RPMI8226 (cell line): ENCODE data around the gene LARP1.

ENCODE experiments used
- DNase-seq: peaks from one replicate; pipeline ENCODE4 v3.0.0-alpha.2; 2015

The LARP1 gene

DNA sequence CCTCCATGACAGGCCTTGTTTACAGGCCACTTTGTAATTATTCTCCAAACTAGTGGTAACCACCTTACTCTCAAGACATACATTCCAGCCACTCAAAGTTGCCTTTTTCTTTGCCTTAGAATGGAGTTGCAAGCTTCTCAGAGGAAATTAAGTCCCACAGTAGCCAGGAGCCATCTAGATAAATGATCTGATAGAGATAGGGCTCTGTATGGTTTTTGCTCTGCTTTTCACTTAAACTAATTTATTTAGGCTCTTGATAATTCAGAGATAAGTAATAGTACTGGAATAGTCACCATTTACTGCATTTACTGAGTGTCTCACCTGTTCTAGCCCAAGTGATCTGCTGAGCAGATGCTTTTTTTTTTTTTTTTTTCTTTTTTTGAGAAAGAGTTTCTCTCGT lies 7.5 kb downstream of the LARP1 start:
- no peak for DNase-seq

DNA sequence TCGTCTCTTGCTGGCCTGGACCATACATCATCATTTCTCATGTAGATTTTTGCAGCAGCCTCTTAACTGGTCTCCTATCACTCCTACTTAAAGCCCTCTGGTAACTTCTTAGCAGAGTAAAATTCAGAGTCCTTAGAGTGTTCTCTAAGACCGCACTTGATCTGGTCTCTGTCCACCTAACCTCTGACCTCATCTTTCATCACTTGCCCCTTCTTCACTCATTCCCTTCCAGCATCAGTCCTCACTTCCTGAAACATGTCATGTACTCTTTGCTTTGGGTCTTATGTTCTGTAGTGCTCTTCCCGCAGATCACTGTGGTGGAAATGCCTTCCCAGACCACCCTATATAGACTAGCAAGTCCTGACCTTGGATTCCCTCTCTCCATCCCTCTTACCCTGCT lies 9.8 kb downstream of the LARP1 start:
- no peak for DNase-seq

DNA sequence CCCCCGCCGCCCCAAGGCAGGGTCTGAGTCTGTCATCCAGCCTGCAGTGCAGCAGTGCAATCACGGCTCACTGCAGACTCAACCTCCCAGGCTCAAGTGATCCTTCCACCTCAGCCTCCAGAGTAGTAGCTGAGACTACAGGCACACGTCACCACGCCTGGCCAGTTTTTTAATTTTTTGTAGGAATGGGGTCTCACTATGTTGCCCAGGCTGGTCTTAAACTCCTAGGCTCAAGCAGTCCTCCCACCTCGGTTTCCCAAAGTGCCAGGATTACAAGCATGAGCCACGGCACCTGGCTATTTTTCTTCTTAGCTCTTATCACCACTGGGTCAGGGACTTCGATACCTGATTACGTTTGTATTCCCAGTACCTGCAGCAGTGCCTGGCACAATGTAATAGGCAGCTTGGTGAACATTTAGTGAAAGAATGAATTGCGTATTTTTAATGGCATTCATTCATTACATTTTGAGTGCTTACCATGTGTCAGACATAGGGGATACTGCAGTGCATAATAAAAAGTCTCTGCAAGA lies 10.3 kb downstream of the LARP1 start:
- DNase-seq = no peak

DNA sequence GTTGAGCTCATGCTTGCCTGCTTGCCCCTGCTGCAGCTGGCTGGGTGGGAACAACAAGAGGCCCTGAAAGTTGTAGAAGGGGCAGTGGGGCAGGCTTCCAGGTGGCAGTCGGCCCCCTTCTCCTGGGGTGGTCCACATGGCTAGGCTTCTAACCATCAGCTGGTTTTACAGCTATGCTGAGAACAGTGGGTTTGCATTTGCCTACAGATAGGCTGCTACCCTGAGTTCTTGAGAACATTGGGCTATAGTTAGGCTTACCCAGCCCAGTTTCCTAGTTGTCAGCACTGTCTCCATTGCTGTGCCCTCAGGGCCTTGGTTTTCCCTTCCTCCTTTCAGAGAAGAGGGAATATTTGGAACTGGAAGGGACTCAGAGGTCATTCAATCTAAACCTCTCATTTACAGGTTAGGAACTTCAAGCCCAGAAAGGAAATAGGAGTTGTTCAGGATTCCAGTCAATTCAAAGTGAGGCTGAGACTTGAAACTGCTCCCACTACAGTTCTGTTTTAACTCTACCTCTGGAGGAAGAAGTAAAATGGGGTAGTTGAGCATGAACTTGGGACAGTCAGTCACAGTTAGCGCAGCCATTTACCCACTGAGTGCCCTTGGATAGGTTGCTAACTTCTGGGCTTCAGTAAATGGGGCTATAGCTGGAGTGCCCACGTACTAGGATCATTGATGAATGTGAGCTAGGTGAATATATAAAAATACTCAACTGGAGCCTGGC lies 11.5 kb downstream of the LARP1 start:
- DNase-seq = no peak

DNA sequence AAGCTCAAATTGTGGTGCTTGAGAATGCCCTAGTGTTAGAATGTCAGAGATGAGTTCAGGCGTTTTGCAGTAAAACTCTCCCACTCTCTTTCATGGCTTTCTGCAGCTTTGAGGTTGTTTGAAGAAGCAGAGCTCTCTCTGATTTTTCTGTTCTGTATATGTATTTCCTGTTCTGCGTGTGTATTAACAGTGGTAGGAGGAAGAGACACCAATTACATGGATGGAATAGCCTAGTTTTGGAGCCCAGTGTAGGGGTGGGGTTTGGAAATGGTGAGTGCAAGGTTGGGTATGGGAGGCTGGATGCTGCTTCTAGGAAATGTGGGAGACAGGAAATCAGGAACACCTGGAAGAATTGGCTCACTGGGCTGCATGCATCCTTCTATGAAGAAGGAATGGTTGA lies 12.4 kb downstream of the LARP1 start:
- no peak for DNase-seq

DNA sequence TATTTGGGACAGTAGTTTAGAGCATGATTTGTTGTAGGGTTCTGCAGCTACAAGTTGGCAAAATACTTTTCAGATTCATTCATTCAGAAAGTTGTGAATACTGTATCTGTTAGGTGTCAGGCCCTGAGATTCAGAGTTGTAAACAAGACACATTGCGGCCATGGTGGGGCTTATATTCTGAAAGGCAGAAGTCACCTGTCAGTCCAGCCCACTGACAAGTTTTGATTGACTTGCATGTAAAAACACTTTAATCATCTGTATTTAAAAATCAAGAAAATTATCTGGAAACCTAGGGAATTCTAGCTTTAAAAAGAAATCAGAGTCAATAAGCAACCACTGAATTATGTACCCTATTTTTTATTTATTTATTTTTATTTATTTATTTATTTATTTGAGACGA lies 13.0 kb downstream of the LARP1 start:
- no peak for DNase-seq

DNA sequence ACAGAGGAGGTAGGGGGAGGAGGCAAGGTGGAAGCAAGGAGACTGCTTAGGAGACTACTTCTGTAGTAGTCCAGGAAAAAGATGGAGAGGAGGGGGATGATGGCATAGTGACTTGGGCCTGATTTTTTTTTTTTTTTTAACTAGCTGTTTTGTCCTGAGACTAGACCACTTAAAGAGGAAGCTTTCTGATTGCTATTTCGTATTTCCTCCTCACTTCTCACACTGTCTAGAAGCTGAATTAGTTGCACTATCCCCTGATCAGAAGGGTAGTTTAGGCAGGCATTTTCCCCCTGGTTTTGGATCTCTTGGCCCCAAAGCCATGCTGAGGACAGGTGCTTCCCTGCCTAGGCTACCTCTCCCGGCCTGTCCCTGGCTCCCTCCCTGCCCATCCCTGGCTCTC lies 14.9 kb downstream of the LARP1 start:
- no peak for DNase-seq

DNA sequence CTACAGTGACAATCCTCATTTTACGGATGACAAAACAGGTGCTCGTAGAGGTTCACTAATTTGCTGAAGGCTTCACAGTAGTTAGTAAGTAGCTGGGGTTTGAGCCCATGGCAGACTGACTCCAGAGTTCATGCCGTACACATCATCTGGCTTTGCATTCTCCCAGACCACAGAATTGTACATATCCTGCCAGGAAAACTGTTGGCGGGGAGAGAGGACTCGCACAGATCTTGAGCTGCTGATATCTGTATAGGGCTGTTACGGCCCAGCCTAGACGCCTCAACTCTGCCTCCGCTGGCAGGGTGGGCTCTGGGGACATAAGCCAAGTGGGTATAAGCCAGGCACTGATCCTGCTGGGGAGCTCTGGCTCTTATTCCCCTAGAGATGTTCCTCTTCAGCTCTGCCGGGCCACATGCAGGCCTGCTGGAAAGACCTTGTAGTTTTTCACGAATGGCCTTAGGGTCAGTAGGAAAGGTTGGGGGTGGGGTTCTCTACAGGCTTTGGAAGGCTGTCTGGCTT lies 16.3 kb downstream of the LARP1 start:
- no peak for DNase-seq

DNA sequence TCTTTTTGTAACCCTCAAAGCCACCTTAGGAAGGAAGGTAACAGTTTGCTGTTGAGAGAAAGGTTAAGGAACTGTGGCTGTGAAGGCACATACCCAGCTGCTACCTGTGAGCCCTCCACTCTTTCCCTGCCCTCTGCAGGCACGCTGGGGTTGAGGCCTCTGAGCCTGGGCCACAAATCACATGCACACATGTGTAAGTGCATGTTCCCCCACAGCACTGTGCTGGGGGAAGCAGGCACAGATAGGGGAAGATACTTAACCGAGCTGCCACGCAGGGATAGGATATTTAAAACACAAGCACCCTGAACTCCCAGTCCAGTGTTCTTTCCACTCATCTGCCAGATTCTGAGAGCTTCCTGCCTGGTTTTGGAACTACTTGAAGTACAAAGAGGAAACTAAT lies 18.1 kb downstream of the LARP1 start:
- no peak for DNase-seq

DNA sequence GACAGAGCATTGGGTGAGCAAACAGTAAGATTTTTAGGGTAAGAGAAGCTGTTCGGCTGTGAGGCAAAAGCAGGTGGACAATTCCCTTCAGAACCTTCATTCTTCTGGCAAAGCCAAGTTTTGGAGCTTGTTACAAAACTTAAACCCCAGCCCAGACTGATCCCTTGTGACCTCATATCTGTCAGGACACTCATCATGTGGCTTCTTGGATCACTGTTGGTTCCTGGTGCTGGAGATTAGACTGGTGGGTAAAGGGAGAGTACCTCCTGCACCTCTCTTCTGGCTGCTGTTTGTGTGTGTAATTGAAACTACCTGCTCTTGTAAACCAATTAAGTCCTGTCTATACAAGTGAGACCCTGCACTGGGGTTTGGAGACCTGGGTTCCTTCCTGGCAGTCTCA lies 21.0 kb downstream of the LARP1 start:
- no peak for DNase-seq

DNA sequence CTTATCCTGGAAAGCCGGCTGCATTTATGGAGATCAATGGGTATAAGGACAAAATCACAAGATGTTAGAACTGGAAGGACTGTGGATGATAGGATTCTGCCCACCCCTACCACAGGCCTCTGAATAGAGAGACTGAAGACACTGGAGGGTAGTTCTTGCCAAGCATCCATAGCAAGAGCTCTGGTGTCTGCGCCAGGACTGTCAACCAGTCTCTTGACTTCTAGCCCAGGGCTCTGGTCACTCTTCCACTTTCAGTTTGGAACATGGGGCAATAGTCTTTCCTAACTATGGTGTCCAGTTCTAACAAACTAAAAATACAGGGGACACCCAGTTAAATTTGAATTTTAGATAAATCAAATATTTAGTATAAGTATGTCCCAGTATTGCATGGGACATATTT lies 23.4 kb downstream of the LARP1 start:
- no peak for DNase-seq

DNA sequence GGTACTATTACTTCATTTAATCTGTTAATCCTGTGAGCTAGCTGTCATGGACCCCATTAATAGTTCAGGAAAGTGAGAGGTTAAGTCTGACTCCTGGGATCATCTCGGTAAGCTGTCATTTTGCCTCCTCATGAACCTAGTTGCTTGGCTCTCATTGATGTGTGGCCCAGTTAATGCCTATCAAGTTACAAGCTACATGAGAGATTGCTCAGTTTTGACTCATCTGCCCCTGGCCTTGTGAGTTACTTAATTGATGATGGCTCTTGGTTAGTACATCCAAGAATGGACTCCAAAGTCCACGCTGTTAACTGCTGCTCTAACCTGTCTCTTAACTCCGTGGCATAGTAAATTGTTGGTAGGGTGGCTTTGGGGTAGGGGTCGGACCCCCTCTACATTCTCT lies 23.9 kb downstream of the LARP1 start:
- no peak for DNase-seq

DNA sequence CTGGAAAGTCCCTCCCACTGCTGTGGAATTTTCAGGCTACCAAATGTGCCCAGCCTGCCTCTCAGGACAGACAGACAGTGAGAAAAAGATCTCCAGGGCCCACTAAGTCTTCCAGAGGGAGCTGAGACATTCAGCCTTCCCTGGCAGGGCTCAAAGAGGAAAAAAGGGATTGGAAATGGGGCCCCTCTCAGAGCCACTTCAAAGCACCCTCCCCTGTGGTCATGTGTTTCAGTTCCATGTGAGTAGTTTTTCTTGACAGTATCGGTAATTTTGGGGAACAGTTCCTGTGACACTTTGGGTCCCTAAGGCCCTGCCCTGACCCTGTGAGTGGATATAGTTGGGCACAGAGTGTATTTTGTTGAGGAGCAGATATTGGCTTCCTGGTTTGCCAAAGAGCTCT lies 25.0 kb downstream of the LARP1 start:
- no peak for DNase-seq

DNA sequence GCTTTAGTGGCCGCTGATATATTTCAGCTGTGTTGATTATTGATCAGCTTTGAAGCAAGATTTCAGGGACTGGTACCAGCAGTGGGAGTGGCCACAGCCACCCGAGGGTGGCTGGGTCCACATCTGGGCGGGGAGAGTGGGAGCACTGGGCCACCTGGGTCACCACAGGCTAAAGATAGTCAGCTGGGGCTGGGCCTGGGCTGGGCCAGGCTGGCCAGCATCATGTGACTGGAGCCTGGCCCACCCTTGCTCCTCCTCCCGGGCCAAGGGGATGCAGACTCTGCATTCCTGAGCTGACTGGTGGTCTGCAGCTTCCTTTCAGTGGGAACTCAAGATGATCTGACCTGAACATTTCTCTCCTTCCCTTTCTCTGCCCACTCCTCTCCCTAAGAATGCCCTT lies 27.1 kb downstream of the LARP1 start:
- DNase-seq = no peak

DNA sequence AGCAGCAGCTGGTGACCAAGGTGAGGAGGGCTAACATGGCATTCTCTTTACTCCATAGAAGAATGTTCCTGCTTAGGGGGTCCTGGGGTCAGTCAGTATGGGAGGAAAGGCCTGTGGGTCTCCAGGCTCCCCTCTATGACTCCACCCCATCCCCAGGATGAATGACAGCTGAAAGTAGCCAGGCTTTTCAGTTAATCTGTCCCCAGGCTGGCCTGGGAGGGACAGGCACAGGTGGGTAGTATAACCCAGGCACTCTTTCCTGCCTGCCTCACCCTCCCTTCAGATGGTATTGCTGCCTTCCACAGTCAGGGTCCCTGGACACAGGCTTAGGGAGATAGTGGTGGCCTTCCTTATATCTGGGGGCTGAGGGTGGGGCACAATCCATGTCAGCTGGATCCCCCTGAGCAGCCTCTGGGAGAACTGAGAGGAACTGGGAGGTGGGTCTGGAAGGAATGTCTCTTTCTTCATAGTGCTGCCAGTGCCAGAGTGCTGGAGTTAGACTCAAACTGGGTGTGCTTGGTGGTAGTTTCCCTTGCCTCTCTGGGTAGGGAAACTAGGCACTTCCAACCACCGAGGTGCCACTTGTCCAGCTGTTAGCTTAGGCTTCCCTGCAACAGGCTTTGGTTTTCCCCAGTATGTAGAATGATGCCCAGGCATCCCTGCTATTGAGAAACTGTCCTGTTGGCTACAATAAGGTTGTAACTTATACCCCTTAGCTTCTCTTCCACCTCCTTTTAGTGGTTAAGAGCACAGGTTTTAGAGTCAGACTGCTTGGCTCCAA lies 27.8 kb downstream of the LARP1 start:
- DNase-seq = no peak

DNA sequence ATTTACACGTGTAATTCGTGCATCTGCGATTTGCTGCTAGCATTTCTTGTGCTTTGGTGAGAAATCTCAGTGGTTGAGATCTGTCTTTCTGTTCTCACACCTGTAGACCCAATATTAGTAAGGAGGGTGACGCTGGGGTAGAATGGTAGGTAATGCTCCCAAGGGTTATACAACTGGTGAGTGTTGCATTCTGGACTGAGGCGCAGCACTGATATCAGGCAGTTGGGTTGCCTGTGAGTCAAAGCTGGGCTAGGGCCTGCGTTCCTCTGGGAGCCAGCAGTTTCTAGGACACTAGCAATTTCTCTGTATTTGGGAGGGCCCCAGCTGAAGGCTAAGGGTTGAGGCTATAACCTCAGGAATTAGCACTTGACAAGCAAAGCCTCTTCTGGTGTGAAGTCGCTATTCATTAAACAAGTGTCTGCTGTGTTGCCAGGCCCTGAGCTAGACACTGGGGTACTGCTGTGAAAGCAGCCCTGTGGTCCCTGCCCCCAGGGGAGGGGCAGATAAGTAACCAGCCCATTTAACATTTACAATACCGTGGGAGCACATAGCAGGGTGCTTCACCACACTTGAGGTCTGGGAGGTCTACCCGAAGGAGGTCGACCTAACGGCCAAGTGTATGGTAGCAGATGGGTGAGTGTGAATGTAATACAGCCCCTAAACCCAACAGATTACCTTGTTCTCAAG lies 28.7 kb downstream of the LARP1 start:
- DNase-seq = no peak

DNA sequence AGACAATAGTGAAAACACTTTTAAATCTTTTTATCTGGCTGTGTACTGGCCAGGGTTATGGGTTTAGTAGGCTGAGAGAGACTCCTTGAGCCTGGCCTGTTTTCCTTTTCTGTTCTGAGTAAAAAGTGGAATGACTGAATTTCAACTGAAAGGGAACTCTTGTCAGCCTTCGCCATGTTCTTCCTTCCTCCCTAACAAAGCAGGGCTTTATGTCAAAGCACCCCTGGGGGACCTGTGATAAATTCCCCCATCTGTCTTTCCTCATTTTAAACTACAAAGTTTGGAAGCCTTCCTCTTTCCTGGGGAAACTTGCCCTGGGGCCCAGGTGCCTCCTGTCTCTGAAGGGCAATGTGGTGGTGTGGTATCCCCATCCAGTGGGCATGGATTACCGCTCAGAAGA lies 29.7 kb downstream of the LARP1 start:
- DNase-seq = no peak

DNA sequence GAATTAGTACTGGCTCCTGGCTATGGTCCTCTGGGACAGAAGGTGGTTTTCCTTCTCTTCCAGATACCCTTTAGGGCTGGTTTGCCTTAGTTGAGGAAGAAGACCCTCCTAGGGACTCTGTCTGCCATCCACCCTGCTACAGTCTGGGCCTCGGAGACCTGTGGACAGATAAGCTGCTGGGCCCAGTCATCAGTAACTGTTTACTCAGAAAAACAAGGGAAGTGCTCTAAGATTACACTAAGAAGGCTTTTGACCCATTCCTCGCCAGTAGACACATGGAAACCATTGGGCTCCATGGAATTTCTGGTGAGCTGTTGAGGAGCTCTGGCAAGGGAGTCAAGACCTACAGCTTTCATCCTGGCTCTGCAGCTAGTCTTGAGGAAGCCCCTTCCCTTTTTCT lies 31.2 kb downstream of the LARP1 start:
- DNase-seq = no peak

DNA sequence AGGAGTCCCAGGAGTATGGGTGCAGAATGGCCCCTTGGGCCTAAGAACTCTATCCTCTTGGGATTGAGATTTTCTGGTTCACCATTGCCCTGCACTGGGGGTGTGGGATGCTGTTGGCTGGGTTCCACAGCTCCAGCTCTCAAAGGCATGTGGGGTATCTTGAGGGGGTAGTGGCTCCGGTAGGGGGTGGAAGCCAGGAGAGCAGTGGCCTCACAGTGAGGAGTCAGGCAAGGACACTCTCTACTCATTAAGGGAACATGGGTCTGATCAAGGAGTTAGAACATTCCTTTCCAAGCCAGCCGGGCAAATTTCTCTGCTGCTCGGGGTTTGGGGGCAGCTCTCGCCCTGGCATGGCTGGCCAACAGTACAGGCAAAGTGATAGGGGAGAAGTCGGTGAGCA lies 33.0 kb downstream of the LARP1 start:
- no peak for DNase-seq

DNA sequence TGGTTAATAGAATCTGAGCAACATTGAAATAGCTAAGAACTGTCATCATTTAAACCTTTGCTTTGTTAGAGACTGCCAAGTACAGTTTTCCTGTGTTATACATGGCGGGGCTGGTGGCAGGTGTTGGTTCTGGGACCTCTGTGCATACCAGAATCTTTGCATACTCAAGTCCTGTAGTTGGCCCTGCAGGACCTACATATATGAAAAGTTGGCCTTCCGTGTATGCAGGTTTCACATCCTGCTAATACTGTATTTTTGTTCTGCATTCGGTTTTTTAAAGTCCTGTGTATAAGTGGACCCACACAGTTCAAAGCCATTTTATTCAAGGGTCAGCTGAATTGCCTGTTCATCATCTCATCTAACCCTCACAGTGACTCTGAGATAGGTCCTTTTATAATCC lies 36.4 kb downstream of the LARP1 start:
- DNase-seq = no peak

DNA sequence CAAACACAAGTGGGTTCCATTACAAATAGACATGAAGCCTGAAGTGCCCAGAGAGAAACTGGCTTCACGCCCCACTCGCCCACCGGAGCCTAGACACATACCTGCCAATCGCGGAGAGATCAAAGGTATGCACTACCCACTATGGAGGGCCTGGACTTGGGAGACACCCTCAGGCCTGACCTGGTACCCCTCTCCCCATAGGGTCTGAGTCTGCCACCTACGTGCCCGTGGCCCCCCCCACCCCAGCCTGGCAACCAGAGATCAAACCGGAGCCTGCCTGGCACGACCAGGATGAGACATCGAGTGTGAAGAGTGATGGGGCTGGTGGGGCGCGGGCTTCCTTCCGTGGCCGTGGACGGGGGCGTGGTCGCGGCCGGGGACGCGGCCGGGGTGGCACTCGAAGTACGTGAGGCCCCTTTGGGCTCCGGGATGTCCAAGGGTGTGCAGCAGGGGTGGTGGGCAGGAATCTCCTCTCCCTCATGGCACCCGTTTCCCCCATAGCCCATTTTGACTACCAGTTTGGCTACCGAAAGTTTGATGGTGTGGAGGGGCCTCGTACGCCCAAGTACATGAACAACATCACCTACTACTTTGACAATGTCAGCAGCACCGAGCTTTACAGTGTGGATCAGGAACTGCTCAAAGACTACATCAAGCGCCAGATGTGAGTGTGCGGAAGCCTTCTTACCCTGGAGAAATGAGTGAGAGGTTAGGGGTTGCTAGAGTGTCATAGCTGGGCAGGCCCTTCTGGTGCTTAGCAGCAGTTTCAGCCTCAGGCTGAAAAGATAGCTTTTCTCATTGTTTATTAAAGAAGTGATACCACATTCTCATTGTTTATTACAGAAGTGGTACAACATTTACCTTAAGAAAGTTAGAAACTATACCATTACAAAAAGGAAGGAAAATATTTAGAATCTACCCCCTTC lies 38.7 kb downstream of the LARP1 start:
- no peak for DNase-seq

DNA sequence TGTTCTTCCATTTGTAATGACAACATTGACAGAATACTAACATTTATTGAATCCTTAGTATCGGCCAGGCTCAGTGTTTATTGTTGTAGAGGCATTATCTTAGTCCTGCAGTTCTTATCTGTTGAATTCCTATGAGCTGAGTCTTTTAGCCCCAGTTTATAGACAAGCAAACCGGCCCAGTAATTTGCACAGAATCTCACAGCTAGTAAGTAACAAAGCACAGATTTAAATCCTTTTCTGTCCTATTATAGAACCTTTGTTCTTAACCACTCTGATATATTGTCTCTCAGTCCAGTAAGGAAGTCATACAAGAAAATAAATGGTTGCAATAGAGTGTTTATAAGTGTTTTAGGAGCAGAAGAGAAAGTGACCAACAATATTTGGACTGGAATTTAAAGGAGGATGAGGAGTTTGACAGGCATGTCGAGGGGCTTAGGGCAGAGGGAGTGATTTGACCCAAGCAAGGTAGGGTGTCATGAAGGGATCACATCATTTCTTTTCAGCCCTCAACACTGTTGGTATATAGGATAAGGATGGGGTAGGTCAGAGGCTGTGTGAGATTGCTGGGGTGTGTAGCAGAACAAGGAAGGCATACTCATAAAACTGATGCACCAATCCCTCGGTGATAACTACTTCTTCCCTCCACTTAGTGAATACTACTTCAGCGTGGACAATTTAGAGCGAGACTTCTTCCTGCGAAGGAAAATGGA lies 39.5 kb downstream of the LARP1 start:
- DNase-seq = no peak
